AG04450 (cell line): ENCODE data around the gene MRPL28. TPM values are rescaled to one million over a fixed set of nuclear protein-coding genes. Genes with fewer than 3 reads are reported as not detected.

ENCODE experiments used
- CTCF ChIA-PET: fragments of 300-600, 350-600 bp; formaldehyde crosslinking; extraction: SDS; loops from one replicate; lab custom pipeline; 2022; ENCODE audit warnings: antibody characterized with exemption, inconsistent platforms; lab: Charles Lee
- POLR2A ChIA-PET: fragments of 350-600 bp; formaldehyde crosslinking; extraction: SDS; loops from one replicate; lab custom pipeline; 2021; ENCODE audit warnings: antibody characterized with exemption, inconsistent platforms; lab: Yijun Ruan, JAX
- DNase-seq: peaks from one replicate; pipeline ENCODE4 v3.0.0-alpha.2; 2011; ENCODE audit warnings: low read depth, low spot score
- H3K27ac ChIP-seq: one replicate; pipeline ENCODE4 v1.5.1; 2012; ENCODE audit warnings: low read depth, low read length, control low read depth
- H3K27me3 ChIP-seq: one replicate; pipeline ENCODE4 v1.6.0; 2012; ENCODE audit warnings: low read length; ENCODE audit not compliant: control insufficient read depth, insufficient read depth
- H3K4me3 ChIP-seq: 2 replicates; pipeline ENCODE4 v1.5.1; 2011; ENCODE audit warnings: mild to moderate bottlenecking, low read depth, low read length, control low read depth
- H3K9me3 ChIP-seq: 2 replicates; pipeline ENCODE4 v1.5.1; 2012; ENCODE audit warnings: low read length; ENCODE audit not compliant: control insufficient read depth, insufficient read depth
- polyA plus RNA-seq: library from polyadenylated mRNA; depleted of rRNA; stranded (reverse); fragments of >200 nt; gene quantifications from 2 replicates; pipeline ENCODE4 v1.2.3, GENCODE V29; 2011
- TF ChIP-seq, protein P1 (sequence below): IDR thresholded peaks from 2 replicates; pipeline ENCODE4 v1.5.1; 2011; ENCODE audit warnings: low read depth, low read length, control low read depth, inconsistent platforms

Gene MRPL28
- polyA plus RNA-seq, 1 experiment, result 144 TPM

DNA sequence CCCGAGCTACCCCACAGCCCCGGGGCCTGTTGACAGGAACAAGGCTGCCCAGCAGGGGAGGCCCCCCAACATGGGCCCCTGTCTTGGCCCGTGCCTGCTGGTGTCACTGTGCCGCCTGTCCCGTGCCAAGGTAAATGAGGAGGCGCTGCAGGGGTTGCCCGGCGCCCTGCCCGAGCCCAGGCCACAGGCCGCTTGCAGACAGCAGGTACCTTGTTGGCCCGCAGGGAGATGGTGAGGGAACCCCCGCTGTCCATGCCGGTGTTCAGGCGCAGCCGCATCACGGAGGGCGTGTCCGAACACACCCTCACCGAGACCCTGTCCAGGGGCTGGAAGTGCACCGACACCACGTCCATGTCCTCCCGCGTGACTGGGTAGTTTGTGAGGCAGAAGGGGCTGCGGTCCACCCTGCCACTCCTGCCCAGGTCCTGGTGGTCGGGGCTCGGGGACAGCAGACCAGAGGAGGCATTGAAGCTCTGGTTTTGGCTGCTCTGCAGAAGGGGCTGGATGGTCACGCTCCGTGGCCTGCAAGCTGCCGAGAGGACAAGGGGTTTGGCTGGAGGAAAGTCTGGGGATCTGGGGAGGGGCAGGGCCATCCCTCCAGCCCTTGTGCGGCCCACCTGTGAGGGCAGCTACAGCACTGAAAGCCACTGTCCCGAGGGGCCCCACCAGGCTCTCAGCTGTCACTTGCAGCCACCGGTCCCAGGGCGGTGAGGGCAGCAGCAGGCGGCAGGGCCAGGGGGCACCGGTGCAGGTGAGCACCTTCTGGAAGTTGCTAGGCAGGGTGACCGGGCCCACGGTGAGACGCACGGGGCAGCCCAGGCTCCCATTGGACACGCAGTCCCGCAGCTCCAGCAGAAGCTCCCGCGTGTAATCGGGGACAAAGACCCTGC lies 5.8 kb upstream of the MRPL28 start:
- H3K9me3 ChIP-seq, result no peaks in the 10 kb centered on the region; the same call in 1 of the 2 replicates
- no peak overlapping the region for H3K27ac ChIP-seq
- TF ChIP-seq, protein P1, sequence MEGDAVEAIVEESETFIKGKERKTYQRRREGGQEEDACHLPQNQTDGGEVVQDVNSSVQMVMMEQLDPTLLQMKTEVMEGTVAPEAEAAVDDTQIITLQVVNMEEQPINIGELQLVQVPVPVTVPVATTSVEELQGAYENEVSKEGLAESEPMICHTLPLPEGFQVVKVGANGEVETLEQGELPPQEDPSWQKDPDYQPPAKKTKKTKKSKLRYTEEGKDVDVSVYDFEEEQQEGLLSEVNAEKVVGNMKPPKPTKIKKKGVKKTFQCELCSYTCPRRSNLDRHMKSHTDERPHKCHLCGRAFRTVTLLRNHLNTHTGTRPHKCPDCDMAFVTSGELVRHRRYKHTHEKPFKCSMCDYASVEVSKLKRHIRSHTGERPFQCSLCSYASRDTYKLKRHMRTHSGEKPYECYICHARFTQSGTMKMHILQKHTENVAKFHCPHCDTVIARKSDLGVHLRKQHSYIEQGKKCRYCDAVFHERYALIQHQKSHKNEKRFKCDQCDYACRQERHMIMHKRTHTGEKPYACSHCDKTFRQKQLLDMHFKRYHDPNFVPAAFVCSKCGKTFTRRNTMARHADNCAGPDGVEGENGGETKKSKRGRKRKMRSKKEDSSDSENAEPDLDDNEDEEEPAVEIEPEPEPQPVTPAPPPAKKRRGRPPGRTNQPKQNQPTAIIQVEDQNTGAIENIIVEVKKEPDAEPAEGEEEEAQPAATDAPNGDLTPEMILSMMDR, result no peak
- DNase-seq, result no peak
- H3K27me3 ChIP-seq, result no peaks in the 10 kb centered on the region
- CTCF ChIA-PET, result interaction anchor here (0.6 kb wide), 1 partner anchor 312 kb away, joined by 5 read pairs; no protein-coding TSS in a partner anchor
- POLR2A ChIA-PET, result no interaction called here
- H3K4me3 ChIP-seq, result no peak overlapping the region

DNA sequence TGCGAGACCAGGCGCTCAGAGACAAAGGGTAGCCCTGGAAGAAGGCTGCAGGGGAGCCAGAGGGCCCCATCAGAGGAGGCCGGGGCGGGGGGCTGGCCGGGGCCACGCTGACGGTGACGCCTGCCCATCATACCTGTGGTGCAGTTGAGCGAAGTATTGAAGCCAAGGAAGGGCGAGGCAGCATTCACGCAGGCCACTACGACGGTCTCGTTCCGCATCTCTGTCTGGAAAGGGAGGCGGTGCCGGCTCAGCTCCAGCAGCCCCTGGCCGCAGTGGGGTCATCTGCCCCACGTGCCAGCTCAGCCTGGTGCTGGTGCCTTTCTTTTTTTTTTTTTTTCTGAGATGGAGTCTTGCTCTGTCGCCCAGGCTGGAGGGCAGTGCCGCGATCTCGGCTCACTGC lies 4.9 kb upstream of the MRPL28 start:
- Histone ChIP-seq H3K27ac (no peak overlapping the region), H3K4me3 (no peak overlapping the region), H3K9me3 (no peaks in the 10 kb centered on the region; the same call in 1 of the 2 replicates), H3K27me3 (no peaks in the 10 kb centered on the region)
- TF ChIP-seq, protein P1, result no peak
- CTCF ChIA-PET, result no interaction called here
- no peak for DNase-seq
- POLR2A ChIA-PET, result no interaction called here

DNA sequence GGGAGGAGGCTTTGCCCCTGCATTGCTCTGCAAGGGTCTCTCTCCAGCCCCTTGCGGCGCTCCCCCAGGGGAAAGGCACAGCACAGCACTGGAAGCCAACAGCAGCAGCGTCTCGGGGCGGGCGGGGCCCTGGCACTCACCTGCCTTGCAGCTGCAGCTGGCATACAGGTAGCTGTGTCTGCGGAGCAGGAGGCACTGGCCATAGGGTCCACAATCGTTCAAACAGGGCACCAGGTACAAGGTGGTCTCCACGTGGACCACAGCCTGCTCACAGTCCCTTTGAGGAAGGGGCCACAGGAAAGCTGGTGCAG lies 4.2 kb upstream of the MRPL28 start:
- H3K27me3 ChIP-seq, result no peaks in the 10 kb centered on the region
- H3K4me3 ChIP-seq, result no peak overlapping the region
- TF ChIP-seq, protein P1, result no peak
- DNase-seq, result no peak
- H3K27ac ChIP-seq, result no peak overlapping the region
- ChIA-PET CTCF (no interaction called here), POLR2A (no interaction called here)
- no peaks in the 10 kb centered on the region; the same call in 1 of the 2 replicates for H3K9me3 ChIP-seq

DNA sequence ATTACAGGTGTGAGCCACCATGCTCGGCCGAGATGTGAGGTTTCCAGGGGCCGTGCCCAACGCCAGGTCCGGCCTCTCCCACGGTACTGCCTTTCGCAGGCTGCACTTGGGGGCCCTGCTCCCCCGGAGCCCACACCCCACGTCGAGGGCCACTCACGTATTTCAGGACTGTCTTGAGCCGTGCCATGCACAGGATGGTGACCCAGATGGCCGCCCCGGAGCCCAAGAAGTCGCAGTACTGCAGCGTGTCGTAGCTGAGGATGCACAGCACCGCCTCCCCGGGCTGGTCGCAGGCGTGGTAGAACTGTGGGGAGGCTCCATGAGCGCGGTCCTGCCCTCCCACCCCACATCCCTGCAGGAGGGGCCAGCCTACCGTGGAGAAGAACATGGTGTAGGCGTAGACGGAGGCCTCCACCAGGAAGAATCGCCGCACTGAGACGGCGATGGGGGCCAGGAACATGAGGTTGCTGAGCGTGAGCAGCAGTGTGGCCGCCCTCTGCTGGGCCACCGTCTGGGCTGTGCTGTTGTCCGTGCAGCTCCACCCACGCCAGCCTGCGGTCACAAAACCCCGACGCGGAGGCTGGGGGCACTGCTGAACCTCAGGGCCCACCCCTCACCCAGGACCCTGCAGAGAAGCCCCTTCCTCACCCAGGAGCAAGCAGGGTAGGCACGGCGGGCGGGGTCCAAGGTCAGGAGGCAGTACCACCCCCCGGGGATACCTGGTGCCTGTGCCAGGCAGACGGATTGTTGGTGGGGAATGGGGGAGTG lies 3.7 kb upstream of the MRPL28 start:
- Histone ChIP-seq H3K27me3 (no peaks in the 10 kb centered on the region), H3K9me3 (no peaks in the 10 kb centered on the region; the same call in 1 of the 2 replicates), H3K27ac (no peak overlapping the region), H3K4me3 (no peak overlapping the region)
- ChIA-PET CTCF (no interaction called here), POLR2A (no interaction called here)
- no peak for DNase-seq
- TF ChIP-seq, protein P1, result no peak
